Left ventricle myocardium inferior (tissue), 1 donor: ENCODE results near the gene MCIDAS. TPM values are rescaled to one million over a fixed set of nuclear protein-coding genes. Genes with fewer than 3 reads are reported as not detected.

Experiments
- DNase-seq: peaks from one replicate; pipeline ENCODE4 v3.0.0-alpha.2; 2020
- H3K27ac ChIP-seq: fragments of 200-600 bp; replicated peaks from 2 replicates; pipeline ENCODE4 v1.8.0; 2021
- H3K27me3 ChIP-seq: fragments of 200-600 bp; 2 replicates; pipeline ENCODE4 v1.8.0; 2021; ENCODE audit warnings: low read depth
- H3K36me3 ChIP-seq: fragments of 200-600 bp; 2 replicates; pipeline ENCODE4 v1.8.0; 2021
- H3K4me1 ChIP-seq: fragments of 200-600 bp; 2 replicates; pipeline ENCODE4 v1.8.0; 2021
- H3K4me3 ChIP-seq: fragments of 200-600 bp; 2 replicates; pipeline ENCODE4 v1.8.0; 2021; ENCODE audit warnings: mild to moderate bottlenecking, moderate library complexity
- H3K9me3 ChIP-seq: fragments of 200-600 bp; replicated peaks from 2 replicates; pipeline ENCODE4 v1.8.0; 2021
- intact Hi-C: fragments of 100-400 bp; cut with micrococcal nuclease; formaldehyde crosslinking; loops from one replicate; pipeline ENCODE4 v1.11.0; 2022
- total RNA-seq: library from RNA; stranded (reverse); fragmentation: NEBNext Ultra II Directional; extraction: Animal tissue kit (Norgen Biotek cat#: 25700); gene quantifications from one replicate; pipeline ENCODE4 v1.2.1, GENCODE V29; 2021
- TF ChIP-seq, protein P1 (sequence below): fragments of 200-600 bp; IDR thresholded peaks from 2 replicates; pipeline ENCODE4 v1.8.0; 2021; ENCODE audit warnings: antibody characterized with exemption, mild to moderate bottlenecking, borderline replicate concordance
- donor health status: DM: no; HTN: yes; CAD: no; lungs with severe emphysema.

Gene MCIDAS
- total RNA-seq, 1 donor from 2014 or later = not detected

DNA sequence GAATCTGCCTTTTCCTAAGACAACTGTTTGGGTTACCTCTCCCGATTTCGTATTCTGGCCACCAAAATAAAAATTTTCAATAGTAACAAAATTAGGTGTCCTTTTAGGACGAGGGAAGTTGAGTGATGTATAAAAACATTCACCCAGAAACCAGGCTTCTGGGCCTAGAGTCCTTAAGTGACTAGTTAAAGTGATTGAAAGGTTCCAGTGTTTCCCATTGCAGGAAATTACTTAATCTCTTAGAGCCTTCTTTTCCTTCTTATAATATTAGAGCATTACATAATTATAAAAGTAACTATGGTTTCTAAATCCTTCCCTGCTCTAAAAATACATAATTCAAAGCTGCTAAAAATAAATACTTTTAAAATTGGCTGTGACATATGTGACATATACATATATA lies 7.3 kb downstream of the MCIDAS start:
- TF ChIP-seq, protein P1, sequence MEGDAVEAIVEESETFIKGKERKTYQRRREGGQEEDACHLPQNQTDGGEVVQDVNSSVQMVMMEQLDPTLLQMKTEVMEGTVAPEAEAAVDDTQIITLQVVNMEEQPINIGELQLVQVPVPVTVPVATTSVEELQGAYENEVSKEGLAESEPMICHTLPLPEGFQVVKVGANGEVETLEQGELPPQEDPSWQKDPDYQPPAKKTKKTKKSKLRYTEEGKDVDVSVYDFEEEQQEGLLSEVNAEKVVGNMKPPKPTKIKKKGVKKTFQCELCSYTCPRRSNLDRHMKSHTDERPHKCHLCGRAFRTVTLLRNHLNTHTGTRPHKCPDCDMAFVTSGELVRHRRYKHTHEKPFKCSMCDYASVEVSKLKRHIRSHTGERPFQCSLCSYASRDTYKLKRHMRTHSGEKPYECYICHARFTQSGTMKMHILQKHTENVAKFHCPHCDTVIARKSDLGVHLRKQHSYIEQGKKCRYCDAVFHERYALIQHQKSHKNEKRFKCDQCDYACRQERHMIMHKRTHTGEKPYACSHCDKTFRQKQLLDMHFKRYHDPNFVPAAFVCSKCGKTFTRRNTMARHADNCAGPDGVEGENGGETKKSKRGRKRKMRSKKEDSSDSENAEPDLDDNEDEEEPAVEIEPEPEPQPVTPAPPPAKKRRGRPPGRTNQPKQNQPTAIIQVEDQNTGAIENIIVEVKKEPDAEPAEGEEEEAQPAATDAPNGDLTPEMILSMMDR = no peak
- Histone ChIP-seq H3K27ac (no peak overlapping the region), H3K9me3 (no peaks in the 10 kb centered on the region), H3K4me1 (peaks cover 26% of the 10 kb centered on the region), H3K27me3 (peaks cover 97% of the 10 kb centered on the region), H3K4me3 (no peak overlapping the region), H3K36me3 (no peaks in the 10 kb centered on the region)
- intact Hi-C loops = no loop called here
- no peak for DNase-seq

DNA sequence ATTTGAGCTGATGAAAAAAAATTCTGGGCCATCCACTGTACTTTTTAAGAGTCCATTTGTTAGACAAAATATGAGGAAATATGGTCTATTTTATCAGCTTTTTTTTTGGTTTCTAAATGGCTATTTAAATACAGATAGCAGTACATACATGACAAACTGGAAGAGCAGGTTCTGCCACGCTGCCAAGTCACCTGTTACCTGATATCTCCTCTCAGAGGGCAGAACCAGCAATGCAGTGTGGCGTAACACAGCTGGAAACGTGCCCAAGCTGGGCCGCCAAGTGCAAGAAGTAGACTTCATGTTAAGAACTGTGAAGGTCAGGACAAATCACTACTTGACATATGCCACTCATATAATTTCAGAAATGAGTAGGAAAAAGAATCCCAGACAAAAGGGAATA lies 8.1 kb downstream of the MCIDAS start:
- Histone ChIP-seq H3K4me1 (peaks cover 26% of the 10 kb centered on the region), H3K4me3 (no peak overlapping the region), H3K9me3 (no peaks in the 10 kb centered on the region), H3K36me3 (no peaks in the 10 kb centered on the region), H3K27me3 (peaks cover 90% of the 10 kb centered on the region), H3K27ac (no peak overlapping the region)
- no peak for DNase-seq
- TF ChIP-seq, protein P1 = no peak
- intact Hi-C loops = no loop called here

- no peaks in the 10 kb centered on the region for H3K4me1 ChIP-seq
- intact Hi-C loops = no loop called here
- peaks cover 53% of the 10 kb centered on the region for H3K27me3 ChIP-seq
- no peaks in the 10 kb centered on the region for H3K9me3 ChIP-seq
- TF ChIP-seq, protein P1 = no peak
- H3K4me3 ChIP-seq = no peak overlapping the region
- H3K36me3 ChIP-seq = no peaks in the 10 kb centered on the region
- DNase-seq = no peak
- H3K27ac ChIP-seq = no peak overlapping the region
Measured at GRCh38 chr5:55211184-55211874, 15.8 kb downstream of the MCIDAS start.

- Histone ChIP-seq H3K9me3 (no peaks in the 10 kb centered on the region), H3K4me1 (no peaks in the 10 kb centered on the region), H3K36me3 (no peaks in the 10 kb centered on the region), H3K4me3 (no peak overlapping the region), H3K27me3 (peaks cover 79% of the 10 kb centered on the region), H3K27ac (no peak overlapping the region)
- intact Hi-C loops = no loop called here
- no peak for DNase-seq
- TF ChIP-seq, protein P1 = no peak
Measured at GRCh38 chr5:55205001-55205400, 22.1 kb downstream of the MCIDAS start.

- Histone ChIP-seq H3K36me3 (no peaks in the 10 kb centered on the region), H3K27ac (no peak overlapping the region), H3K27me3 (peaks cover 100% of the 10 kb centered on the region), H3K4me1 (no peaks in the 10 kb centered on the region), H3K9me3 (no peaks in the 10 kb centered on the region), H3K4me3 (no peak overlapping the region)
- DNase-seq = no peak
- TF ChIP-seq, protein P1 = no peak
- intact Hi-C loops = no loop called here
Measured at GRCh38 chr5:55191165-55191564, 36.0 kb downstream of the MCIDAS start.
